ENCODE data around the gene SYNE2. TPM values are rescaled to one million over a fixed set of nuclear protein-coding genes. Genes with fewer than 3 reads are reported as not detected.

Gene SYNE2
- total RNA-seq, 1 experiment from 2014 or later, result 94.2 TPM

- no peak for DNase-seq
- H3K27me3 ChIP-seq (ENCODE audit: insufficient read depth, low read depth), result no peaks in the 10 kb centered on the region
- H4K20me1 ChIP-seq (ENCODE audit: insufficient read depth), result no peaks in the 10 kb centered on the region
- no peak overlapping the region for H2AFZ ChIP-seq
- 0 out of 2 replicates have a peak, but pooled peaks cover 3% of the 10 kb centered on the region for H3F3A ChIP-seq (ENCODE audit: insufficient read depth, low read depth)
- H3K4me1 ChIP-seq (replicated peaks; ENCODE audit: insufficient read depth), result no peaks in the 10 kb centered on the region
- intact Hi-C loops (cut with micrococcal nuclease; ENCODE audit: unreplicated experiment), result no loop called here
- ChIA-PET POLR2A (ENCODE audit: unreplicated experiment) (interaction anchor here (0.6 kb wide), 1 partner anchor 1511 kb away, joined by 4 read pairs; no protein-coding TSS in a partner anchor), CTCF (interaction anchor here (0.6 kb wide), 1 partner anchor 88 kb away, joined by 3 read pairs; no protein-coding TSS in a partner anchor)
- no peak overlapping the region for H3K4me2 ChIP-seq
- TF ChIP-seq EZH2 (IDR thresholded peaks at IDR 0.05; ENCODE audit: low read depth), result no peak
- TF ChIP-seq, protein P1, sequence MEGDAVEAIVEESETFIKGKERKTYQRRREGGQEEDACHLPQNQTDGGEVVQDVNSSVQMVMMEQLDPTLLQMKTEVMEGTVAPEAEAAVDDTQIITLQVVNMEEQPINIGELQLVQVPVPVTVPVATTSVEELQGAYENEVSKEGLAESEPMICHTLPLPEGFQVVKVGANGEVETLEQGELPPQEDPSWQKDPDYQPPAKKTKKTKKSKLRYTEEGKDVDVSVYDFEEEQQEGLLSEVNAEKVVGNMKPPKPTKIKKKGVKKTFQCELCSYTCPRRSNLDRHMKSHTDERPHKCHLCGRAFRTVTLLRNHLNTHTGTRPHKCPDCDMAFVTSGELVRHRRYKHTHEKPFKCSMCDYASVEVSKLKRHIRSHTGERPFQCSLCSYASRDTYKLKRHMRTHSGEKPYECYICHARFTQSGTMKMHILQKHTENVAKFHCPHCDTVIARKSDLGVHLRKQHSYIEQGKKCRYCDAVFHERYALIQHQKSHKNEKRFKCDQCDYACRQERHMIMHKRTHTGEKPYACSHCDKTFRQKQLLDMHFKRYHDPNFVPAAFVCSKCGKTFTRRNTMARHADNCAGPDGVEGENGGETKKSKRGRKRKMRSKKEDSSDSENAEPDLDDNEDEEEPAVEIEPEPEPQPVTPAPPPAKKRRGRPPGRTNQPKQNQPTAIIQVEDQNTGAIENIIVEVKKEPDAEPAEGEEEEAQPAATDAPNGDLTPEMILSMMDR (conservative IDR thresholded peaks at IDR 0.05), result no peak
- no TSS peak for BruUV-seq (replicated peaks)
- no peak overlapping the region for H3K4me3 ChIP-seq
- no peak overlapping the region for H3K27ac ChIP-seq
- no peaks in the 10 kb centered on the region for H3K36me3 ChIP-seq (ENCODE audit: low read depth)
- H3K79me2 ChIP-seq (ENCODE audit: low read depth), result no peaks in the 10 kb centered on the region
- no peaks in the 10 kb centered on the region for H3K9me3 ChIP-seq (ENCODE audit: insufficient read depth, low read depth)
- no peaks in the 10 kb centered on the region for H3K9me2 ChIP-seq (ENCODE audit: insufficient read depth)
Observed at GRCh38 chr14:63951021-63951420, 98.2 kb downstream of the SYNE2 start.

- Histone ChIP-seq H3K9me3 (ENCODE audit: insufficient read depth, low read depth) (no peaks in the 10 kb centered on the region), H3K79me2 (ENCODE audit: low read depth) (no peaks in the 10 kb centered on the region), H3K36me3 (ENCODE audit: low read depth) (no peaks in the 10 kb centered on the region), H3K27me3 (ENCODE audit: insufficient read depth, low read depth) (no peaks in the 10 kb centered on the region), H3K4me1 (replicated peaks; ENCODE audit: insufficient read depth) (no peaks in the 10 kb centered on the region), H4K20me1 (ENCODE audit: insufficient read depth) (no peaks in the 10 kb centered on the region), H3K9me2 (ENCODE audit: insufficient read depth) (no peaks in the 10 kb centered on the region), H3K4me3 (no peak overlapping the region), H2AFZ (no peak overlapping the region), H3K27ac (no peak overlapping the region), H3F3A (ENCODE audit: insufficient read depth, low read depth) (0 out of 2 replicates have a peak, but pooled peaks cover 4% of the 10 kb centered on the region), H3K4me2 (no peak overlapping the region)
- no TSS peak for BruUV-seq (replicated peaks)
- no peak for DNase-seq
- POLR2A ChIA-PET (ENCODE audit: unreplicated experiment), result interaction anchor here (0.6 kb wide), 2 partner anchors 257 to 1511 kb away, joined by 3 to 4 read pairs; no protein-coding TSS in a partner anchor
- intact Hi-C loops (cut with micrococcal nuclease; ENCODE audit: unreplicated experiment), result no loop called here
- CTCF ChIA-PET, result no interaction called here
- TF ChIP-seq, protein P1 (conservative IDR thresholded peaks at IDR 0.05), result no peak
- no peak for TF ChIP-seq EZH2 (IDR thresholded peaks at IDR 0.05; ENCODE audit: low read depth)
Observed at GRCh38 chr14:63951429-63951828, 98.6 kb downstream of the SYNE2 start.

DNA sequence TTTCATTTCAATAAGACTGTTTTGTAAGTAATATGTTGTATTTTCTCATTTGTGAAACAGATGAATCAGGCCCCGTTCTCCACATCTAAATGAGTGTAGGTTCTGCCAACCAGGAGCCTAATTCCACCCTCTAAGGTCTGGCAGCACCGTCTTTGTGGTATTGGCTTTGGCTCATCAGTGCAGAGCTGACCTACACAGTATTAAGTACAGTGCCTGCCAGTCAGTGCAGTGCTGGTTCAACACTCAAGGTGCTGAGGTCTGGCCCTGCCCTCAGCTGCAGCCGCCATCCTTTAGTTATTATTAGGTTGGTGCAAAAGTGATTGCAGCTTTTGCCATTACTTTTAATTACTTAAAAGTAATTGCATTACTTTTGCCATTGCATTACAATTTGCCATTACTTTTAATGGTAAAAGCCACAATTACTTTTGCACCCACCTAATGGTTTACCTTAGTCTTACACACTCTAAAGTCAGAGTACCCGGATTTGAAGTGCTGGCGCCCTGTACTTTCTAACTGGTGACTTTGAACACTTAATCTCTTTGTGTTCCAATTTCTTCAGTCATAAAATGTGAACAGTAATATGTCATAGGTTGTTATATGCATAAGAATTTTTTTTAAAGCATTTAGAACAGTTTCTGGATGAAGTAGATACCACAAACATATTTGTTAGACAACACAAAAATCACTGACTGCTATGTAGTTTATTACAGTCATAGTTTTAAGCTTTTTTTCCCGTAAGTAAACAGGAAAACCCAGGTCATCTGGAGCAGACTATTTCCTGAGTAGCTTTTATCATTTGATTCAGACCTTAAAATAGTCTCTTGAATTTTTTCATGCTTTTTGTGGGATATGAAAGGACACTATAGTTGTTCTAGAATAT, 99.5 kb downstream of the SYNE2 start:
- TF ChIP-seq EZH2 (IDR thresholded peaks at IDR 0.05; ENCODE audit: low read depth), result no peak
- TF ChIP-seq, protein P1 (conservative IDR thresholded peaks at IDR 0.05), result no peak
- ChIA-PET POLR2A (ENCODE audit: unreplicated experiment) (no interaction called here), CTCF (no interaction called here)
- no peak overlapping the region for H3K4me3 ChIP-seq
- H4K20me1 ChIP-seq (ENCODE audit: insufficient read depth), result no peaks in the 10 kb centered on the region
- DNase-seq, result no peak
- no peak overlapping the region for H2AFZ ChIP-seq
- H3K36me3 ChIP-seq (ENCODE audit: low read depth), result no peaks in the 10 kb centered on the region
- 0 out of 2 replicates have a peak, but pooled peaks cover 4% of the 10 kb centered on the region for H3F3A ChIP-seq (ENCODE audit: insufficient read depth, low read depth)
- no TSS peak for BruUV-seq (replicated peaks)
- no peaks in the 10 kb centered on the region for H3K27me3 ChIP-seq (ENCODE audit: insufficient read depth, low read depth)
- H3K79me2 ChIP-seq (ENCODE audit: low read depth), result no peaks in the 10 kb centered on the region
- no peaks in the 10 kb centered on the region for H3K9me2 ChIP-seq (ENCODE audit: insufficient read depth)
- H3K4me2 ChIP-seq, result no peak overlapping the region
- no peaks in the 10 kb centered on the region for H3K9me3 ChIP-seq (ENCODE audit: insufficient read depth, low read depth)
- no peak overlapping the region for H3K27ac ChIP-seq
- intact Hi-C loops (cut with micrococcal nuclease; ENCODE audit: unreplicated experiment), result no loop called here
- H3K4me1 ChIP-seq (replicated peaks; ENCODE audit: insufficient read depth), result no peaks in the 10 kb centered on the region

All from PC-9 (cell line).